Measurements from ENCODE around the gene HSF2.

Gene HSF2, protein sequence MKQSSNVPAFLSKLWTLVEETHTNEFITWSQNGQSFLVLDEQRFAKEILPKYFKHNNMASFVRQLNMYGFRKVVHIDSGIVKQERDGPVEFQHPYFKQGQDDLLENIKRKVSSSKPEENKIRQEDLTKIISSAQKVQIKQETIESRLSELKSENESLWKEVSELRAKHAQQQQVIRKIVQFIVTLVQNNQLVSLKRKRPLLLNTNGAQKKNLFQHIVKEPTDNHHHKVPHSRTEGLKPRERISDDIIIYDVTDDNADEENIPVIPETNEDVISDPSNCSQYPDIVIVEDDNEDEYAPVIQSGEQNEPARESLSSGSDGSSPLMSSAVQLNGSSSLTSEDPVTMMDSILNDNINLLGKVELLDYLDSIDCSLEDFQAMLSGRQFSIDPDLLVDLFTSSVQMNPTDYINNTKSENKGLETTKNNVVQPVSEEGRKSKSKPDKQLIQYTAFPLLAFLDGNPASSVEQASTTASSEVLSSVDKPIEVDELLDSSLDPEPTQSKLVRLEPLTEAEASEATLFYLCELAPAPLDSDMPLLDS

DNA sequence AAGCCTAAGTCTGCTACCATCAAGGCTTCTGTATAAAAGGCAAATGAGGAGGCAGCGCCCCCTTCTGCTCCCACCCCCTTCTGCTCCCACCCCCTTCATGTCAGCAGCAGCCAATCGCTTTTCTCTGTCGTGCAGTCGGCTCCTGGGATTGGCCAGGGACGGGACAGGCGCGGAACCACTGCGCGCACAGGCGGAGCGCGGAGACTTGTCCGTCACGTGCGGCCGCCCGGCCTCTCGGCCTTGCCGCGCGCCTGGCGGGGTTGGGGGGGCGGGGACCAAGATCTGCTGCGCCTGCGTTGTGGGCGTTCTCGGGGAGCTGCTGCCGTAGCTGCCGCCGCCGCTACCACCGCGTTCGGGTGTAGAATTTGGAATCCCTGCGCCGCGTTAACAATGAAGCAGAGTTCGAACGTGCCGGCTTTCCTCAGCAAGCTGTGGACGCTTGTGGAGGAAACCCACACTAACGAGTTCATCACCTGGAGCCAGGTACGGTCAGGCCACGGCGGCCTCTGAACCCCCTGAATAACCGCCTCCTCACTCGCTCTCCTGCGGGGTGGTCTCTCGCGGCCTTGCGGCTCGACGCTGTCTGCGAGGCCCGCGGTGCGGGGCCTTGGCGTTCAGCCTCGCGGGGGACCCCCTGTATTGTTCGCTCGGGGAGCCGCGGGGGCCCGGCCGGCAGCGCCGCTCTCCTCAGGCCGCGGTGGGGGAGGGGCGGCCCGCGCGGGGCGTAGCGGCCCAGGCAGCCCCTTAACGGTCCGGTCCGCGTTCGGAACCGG is at the start of gene HSF2:
TSS of gene HSF2 (plus strand) at position 305 of the 773 bp plus-strand sequence. CDS start at position 391, 86 bp downstream.
- peak; percentile 88 to 91 for DNase-seq

DNA sequence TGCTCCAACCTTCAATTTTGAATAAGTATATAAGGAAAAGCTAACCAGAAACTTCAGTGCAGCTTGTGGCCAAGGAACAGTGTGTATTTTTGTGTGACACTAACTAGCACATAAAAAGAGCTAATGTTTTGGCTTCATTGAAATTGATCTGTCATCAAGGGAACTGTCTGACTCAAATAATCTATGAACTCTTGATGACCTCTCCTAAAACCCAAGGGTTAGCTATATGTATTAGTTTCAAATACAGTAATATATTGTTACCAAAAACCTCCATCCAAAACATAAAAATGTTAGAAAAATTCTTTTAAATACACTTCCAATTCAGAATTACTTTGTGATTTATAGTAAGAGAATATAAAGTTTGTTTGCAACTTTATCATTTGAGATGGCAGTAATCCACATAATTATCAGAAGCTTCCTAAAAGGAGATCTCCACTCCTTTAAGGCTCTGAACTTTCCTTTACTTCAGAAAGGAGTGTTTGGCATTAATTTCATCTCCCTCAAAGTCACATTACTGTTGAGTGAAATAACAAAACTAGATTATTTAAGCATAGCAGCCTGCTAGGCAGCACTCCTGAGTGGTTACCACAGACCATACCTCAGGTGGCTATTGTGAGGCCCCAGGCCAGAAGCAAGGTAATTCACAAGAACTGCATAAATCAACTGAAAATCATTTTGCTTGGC is 46.3 kb upstream of the HSF2 start:
- no peak for DNase-seq

DNA sequence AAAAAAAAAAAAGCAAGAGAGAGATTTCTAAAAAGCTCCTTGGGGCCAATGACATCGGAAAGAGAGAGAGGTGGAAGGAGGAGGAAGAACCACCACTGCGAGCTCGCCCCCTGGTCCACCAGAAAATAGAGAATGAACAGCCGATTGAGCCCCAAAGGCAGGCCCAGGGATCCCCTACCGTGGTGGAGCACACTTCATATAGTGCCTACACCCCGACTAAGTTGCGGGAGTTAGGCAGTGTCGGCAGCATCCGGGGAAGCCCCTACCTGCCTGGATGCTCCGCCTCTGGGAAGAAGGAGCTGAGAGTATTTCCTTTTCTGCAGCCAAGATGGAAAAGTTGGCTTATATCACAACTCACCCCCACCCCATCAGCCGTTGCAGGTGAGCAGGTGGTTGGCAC is 38.6 kb upstream of the HSF2 start:
- DNase-seq = no peak

DNA sequence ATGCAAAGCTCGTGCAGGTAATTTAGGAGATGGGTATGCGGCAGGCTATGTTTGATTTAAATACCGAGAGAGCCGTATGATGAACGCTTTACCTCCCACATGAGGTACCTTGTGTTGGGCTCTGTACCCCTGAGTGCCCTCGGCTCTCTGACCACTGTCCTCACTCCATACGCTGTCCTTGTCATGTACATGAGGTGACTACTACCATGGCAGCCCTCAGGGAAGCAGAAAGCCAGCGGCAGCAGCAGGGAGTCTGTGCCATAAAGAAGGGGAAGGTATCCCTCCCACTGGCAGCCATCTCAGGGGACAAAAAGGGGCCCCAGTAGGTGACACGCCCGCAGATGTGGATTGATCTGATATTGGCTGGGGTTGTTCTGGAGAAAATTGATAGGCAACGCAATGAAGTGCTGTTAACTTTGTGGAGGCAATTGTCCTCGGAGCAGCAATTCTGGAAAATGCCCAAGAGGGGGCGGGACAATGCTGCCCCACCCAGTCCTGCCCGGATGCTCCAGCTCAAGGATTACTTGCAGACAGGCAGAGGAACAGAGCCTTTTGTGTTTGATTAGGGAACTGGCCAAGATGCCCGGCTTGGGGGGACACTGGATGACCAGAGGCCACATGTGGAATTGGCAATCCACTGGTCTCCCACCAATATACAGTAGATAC is 38.0 kb upstream of the HSF2 start:
- DNase-seq = no peak

DNA sequence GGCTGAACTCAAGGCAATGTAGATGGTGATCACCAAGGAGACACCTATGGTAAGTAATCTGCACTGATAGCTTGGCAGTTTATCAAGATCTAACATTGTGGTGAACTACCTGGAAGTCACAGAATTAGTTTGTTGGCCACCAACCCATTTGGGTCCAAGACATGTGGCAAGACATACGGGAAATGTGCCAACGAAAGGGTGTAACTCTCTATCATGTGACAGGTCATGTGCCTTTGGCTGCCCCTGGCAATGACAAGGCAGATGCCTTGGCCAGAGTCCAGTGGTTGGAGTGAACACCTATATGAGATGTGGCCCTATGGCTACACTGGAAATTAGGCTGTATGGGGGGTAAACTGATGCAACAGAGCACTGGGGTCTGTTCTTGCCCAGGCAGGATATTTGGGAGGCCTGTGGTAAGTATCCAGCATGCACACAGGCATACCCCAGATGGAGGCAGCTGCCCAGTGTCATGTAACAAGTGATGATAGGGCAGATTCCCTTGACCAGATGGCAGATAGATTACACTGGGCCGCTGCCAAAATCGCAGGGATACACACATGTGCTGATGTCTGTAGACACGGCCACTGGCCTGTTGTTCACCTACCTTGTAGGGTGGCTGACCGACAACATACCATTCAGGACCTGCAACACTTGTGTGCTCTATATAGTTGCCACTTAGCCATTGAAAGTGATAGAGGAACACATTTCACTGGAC is 35.5 kb upstream of the HSF2 start:
- DNase-seq = no peak

DNA sequence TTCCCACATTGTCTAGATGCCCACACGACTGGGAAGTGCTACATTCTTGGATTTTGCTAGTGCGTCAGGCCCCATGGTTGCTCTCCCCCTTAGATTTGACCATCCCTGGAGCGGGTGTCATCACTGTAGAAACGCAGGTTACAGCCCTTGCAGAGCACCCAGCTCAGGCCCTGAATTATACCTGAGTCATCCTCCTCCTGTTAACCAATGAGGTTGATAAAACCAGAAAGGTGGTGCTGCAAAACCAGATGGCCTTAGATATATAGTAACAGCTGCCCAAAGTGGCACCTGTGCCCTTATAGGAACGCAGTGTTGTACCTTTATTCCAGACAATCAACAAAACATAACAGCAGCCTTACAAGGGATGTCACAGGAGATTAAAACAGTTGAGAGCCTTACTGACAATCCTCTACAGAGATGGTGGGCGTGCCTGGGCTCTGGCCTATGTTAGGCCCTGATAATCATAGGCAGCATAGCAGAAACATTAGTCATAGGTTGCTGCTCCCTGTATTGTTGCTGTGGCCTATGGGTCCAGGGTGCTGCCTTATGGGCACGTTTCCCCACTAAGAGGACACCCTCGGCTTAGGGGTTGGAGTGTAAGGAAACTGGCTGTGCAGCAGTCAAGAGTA is 33.6 kb upstream of the HSF2 start:
- DNase-seq = no peak

DNA sequence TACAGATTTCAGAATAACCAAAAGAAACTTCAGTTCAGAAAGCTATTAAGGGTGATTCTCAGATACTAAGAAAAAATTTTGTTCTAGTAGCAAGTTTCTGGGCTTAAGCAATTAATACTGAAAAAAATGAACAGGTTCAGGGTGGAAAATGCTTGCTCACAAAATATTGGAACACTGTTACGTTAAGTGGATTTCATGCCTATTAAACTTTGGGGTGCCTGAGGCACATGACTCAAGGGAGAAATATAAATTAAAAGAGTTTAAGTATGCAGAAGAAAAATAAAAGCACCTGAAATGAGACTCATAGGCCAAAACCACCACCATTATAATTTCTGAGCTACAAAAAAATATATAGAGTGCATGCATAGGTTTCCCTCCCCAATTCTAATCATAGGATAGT is 32.3 kb upstream of the HSF2 start:
- DNase-seq = no peak

DNA sequence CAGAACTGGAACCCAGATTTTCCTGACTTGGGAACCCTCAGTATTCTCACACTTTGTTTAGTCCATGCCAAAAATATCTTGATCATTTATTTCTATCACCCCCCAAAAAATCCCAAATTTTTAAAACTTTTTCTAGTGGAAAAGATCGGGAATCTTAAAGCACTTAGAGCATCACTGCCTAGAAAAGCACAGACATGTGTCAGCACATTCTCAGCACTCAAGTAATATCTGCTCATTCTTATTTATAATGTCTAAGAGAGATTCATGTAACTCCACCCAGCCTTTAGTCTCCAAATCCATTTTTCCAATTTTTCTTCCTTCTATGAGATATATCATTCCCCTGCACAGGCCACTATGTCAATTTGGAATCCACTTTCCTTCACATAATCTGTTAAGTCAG is 29.9 kb upstream of the HSF2 start:
- DNase-seq = no peak

DNA sequence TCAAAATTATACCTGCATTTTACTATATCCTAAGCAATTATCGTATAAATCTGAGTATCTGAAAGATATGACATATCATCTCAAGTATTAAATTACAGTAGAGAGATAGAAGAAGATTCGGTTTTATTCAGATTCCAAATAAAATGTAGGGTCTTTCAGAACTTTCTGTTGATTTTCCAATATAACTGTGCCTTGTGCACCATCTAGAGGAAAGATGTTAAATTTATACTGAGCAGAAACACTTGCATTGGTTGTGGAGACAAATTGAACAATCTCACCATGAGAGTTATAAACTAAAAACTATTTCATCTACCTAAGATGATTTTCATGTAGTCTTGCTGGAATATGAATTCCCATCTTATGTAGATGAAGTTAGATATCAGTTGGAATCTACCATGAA is 26.8 kb upstream of the HSF2 start:
- no peak for DNase-seq

DNA sequence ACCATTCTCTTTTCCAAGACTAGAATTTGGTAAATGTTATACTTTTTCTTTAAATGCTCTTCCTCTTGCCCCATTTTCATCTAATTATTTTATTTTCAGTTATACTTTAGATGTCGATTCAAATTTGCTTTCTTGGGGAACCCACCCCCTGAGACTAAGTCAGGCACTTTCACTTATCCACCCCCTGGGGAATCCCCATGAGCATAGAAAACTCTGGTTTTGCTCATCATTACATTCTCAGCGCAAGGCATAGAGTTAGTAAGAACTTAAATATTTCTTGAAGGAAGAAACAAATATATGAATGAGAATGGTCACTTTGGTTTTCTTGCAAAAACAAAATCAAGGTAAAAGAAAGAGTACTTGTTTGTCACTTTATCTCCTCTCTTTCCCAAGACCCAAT is 25.1 kb upstream of the HSF2 start:
- DNase-seq = no peak

DNA sequence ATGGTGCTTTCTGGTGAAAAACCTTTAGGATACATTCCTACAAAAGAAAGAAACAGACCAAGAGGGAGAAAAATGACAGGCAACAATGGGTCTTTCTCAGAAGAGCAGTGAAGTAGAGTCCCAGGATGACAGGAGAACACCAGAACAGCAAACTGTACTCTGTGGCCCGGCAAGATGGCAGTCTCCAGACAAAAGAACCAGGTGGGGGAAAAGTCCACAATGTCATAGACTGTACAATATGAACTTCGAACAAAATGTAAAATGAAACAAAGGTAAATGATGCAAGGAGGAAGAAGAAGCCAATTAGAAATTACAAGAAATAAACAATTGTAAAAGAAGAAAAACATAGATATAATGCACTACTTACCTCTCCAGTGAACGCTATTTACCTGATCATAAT is 23.2 kb upstream of the HSF2 start:
- DNase-seq = no peak

DNA sequence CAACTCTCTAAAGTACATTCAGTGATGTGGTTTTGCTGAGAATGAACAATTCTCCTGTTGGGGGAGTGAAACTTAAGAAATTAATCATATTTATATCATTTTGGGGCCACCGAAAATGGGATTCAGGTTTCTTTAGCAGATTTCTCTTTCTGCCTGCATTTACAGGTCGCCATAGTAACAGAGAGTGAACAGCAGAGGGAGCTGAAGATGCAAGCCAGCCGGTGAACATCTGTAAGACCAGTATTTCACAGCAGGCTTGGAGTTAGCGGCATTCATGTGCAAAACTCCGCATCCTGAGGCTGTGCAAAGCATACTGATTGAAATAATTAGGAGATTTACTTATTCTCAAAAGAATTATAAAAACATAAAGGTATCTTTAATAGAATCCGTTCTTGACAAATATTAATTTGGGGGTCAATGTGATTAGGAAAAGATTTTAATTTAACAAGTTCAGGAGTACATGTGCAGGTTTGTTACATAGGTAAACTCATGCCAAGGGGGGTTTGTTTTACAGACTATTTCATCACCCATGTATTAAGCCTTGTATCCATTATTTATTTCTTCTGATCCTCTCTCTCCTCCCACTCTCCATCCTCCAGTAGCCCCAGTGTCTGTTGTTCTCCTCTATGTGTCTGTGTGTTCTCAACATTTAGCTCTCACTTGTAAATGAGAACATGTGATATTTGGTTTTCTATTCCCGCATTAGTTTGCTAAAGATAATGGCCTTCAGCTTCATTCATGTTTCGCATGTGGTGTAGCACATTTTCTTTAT is 17.8 kb upstream of the HSF2 start:
- peak; percentile 39 to 59 for DNase-seq

DNA sequence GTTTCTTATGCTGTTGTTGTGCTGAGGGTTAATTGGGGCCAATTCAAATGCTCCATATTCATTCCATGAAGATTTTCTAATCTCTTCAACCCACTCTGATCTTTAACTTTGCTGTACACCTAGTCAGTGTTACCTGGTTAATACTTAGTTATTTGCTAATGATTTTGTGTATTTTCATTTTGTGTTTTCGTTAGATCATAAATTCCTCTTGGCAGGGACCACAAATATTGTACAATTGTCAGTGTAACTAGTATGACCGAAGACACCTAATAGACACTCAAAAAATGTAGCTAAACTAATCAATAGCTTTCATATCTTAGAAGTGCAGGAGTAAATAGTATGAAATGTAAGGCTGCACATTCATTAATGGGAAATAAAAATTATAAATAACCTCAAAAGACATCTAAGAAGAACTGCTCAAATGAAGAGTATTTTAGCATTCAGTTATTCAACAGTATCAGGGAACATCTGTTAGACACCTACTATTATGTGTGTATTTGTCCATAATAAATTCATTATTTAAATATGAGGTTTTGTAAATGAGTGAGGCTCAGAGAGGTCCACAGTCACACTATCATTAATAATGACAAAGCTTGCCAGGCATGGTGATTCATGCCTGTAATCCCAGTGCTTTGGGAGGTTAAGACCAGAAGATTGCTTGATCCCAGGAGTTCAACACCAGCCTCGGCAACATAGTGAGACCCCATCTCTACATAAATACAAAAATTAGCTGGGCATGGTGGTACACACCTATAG is 13.4 kb upstream of the HSF2 start:
- no peak for DNase-seq

DNA sequence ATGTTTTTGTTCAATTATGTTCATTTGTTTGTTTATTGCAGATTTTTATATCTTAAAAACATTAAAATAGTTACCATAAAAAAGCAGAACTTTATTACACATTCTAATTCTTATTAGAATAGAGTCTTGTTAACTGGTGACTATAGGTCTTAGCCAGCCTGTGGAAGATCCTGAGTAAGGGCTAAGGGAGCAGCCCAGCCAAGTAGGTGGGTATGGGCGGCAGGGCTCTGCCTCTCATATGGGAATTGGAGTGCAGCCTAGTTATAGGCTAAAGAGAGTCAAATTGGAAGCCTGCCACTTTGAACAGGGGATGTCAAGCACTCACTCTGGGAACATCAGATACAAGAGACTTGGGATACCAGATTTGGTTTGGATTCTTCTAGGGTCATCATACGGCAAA is 10.5 kb upstream of the HSF2 start:
- DNase-seq = no peak

DNA sequence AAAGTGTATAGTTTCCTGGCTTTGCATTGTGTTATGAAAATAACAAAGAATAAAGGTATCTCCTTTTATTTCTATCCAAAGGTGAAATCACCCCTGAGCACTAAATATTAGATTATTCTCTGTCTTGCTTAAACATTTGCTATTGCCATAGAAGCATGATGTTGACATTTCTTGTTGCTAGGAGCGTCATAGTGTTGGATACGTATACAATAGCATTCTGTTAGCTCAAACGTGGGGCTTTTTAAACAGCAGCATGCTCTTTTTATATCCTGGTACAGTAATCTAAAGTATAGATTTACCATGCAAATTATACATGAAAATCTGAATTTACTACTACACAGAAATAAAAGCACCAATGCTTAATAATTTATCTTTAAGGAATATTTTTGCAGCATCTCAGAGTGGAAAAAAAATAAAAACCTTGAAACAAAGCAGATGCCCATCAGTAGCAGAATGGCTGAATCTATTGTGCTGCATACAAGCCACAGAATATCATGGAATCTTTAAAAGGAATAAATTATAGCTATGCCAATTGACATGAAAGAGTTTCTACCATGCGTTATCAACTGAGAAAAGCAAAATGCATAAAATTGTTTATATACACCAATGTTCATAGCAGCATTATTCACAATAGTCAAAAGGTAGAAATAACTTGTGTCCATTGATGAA is 9.6 kb upstream of the HSF2 start:
- no peak for DNase-seq

DNA sequence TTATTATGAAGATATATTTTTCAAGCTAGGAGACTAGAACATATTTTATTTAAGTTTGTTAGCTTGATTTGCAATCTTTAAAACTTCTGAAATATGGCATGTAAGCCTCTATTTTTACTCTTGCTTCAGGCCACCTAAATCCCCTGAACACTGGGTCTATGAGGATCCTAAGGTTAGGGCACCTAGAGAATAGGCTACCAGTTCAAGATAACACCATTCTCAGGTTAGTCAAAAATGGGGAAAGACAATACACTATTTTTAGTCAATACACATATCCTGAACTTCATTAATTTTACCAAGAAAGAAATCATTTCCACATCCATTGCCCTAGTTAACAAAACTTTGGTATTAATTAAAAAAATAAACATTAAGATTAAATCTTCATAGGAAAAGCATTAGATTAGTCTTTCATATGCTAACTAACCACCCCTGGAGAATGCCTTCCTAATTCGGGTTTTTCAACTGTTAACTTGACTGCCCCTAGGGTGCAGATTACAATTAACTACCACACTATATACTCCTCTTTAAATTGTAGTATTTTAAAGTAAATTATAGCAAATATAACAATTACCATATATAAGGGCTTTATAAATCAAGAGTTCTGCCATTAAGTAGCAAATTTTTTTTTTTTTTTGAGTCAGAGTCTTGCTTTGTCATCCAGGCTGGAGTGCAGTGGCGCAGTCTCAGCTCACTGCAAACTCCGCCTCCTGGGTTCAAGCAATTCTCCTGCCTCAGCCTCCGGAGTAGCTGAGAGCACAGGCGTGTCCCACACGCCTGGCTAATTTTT is 6.7 kb upstream of the HSF2 start:
- DNase-seq = no peak

DNA sequence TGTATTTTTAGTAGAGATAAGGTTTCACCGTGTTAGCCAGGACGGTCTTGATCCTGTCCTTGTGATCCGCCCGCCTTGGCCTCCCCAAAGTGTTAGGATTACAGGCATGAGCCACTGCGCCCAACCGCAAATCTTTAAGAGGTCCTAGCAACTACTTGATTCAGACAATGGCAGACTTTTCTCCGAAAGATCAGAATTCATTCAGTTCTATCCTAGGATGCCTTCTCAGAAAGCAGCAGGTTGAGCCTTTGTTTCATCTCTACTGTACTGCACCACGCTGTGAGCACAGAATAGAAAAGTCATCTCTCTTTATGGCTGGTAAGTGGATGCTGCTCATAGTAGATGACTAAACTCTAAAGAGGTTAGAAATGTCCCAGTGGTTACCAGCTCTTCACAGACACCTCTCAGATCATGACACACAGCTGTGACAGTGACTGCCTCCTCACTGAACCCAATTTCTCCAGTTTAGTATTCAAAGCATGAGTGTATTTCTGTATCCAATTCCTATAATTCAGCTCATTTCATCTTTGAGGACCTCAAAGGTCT is 6.0 kb upstream of the HSF2 start:
- no peak for DNase-seq

DNA sequence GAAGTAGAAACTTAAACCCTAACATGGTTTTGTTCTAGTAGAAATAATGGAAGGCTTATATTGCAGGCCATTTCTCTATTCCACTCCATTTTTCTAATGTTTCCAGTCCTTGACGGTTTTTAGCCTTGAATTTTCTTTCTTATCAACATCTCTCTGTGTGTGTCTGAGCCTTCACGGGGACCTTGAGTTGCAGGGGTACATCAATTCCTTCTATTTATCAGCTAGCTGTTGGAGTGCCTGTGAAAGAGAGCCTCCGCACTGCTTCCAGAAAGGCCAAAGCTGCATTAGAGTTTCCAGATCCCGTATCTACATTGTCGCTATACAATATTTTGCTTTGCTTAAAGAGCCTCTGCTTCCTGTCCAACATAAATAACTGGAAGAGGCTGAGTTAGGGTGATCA is 5.4 kb upstream of the HSF2 start:
- DNase-seq = no peak

DNA sequence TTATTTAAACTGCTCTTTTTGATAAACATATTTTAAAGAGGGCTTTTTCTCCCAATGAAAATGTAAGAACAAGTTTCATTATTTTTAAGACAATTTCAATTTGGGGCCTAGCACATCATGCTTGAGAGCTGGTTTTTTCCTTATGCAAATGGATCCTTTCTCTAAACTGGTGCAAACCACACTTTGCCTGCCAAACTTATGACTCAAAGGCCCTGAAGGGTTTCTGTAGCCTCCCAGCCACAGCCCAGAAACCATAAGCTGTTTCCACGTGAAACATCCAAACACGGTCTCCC is 451 bp upstream of the HSF2 start:
- no peak for DNase-seq
